ENCODE results near the gene SHROOM4.

DNA sequence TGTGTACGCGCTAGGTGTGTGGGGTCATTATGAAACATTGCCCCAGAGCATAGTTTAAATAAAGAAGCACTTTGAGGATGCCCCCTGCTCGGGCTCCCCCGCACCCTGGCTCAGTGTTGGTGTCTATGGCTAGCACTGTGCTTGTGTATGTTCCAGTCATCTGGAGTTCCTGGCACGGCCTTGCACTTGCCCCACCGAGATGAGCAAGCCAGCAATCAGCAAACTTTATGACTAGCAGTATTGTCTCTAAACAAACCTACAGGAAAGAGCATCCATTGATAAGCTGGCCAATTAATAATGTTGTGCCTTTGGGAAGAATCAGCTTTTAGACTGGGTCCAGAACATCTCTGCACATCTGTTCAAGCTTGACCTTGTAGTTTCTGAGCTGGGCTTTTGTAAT, 707 bp upstream of the SHROOM4 start:
- TF ChIP-seq, protein P1, sequence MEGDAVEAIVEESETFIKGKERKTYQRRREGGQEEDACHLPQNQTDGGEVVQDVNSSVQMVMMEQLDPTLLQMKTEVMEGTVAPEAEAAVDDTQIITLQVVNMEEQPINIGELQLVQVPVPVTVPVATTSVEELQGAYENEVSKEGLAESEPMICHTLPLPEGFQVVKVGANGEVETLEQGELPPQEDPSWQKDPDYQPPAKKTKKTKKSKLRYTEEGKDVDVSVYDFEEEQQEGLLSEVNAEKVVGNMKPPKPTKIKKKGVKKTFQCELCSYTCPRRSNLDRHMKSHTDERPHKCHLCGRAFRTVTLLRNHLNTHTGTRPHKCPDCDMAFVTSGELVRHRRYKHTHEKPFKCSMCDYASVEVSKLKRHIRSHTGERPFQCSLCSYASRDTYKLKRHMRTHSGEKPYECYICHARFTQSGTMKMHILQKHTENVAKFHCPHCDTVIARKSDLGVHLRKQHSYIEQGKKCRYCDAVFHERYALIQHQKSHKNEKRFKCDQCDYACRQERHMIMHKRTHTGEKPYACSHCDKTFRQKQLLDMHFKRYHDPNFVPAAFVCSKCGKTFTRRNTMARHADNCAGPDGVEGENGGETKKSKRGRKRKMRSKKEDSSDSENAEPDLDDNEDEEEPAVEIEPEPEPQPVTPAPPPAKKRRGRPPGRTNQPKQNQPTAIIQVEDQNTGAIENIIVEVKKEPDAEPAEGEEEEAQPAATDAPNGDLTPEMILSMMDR (IDR thresholded peaks at IDR 0.05; ENCODE audit: insufficient read depth, low read depth, low read length) = no peak
- TF ChIP-seq EZH2 (IDR thresholded peaks at IDR 0.05; ENCODE audit: insufficient read depth, low read length) = no peak

Data from astrocyte (in vitro differentiated cells and primary cell).